GM03348 (cell line): Measurements from ENCODE around the gene HRAS.

Source experiments
- DNase-seq: peaks from one replicate; pipeline ENCODE4 v3.0.0; 2012; ENCODE audit warnings: low spot score

The HRAS gene

DNA sequence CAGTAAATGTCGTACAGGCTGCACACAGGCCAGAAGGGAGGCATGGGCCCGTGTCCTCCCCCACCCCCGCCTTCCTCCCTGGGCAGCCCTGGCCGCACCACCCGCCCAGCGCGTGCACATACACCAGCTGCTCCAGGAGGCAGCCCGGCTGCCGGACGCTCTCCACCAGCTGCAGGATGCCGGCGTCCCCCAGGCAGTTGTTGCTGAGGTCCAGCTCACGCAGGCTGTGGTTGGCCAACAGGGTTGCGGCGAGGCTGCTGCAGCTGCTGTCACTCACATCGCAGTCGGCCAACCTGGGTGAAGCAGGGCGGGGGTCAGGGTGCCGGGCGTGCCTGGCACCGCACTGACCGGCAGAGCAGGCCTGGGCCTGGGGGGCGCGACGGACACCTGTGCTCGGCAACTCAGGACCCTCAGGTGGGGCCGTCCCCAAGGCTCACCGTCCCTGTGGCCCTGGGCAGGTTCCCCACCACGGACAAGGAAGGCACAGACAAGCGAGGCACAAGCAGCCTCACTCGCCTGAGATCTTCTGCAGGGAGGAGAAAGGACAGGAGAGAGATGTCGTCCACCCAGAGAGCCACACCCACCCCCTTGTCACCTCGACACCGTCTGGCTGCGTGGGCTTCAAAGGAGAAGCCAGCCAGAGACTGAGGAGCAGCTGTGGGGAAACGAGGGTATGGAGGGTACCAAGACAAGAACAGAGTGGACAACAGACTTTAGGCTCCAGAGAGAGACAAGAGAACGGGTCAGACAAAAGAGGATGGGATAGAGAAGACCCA is 40.4 kb downstream of the HRAS start:
- DNase-seq: no peak

DNA sequence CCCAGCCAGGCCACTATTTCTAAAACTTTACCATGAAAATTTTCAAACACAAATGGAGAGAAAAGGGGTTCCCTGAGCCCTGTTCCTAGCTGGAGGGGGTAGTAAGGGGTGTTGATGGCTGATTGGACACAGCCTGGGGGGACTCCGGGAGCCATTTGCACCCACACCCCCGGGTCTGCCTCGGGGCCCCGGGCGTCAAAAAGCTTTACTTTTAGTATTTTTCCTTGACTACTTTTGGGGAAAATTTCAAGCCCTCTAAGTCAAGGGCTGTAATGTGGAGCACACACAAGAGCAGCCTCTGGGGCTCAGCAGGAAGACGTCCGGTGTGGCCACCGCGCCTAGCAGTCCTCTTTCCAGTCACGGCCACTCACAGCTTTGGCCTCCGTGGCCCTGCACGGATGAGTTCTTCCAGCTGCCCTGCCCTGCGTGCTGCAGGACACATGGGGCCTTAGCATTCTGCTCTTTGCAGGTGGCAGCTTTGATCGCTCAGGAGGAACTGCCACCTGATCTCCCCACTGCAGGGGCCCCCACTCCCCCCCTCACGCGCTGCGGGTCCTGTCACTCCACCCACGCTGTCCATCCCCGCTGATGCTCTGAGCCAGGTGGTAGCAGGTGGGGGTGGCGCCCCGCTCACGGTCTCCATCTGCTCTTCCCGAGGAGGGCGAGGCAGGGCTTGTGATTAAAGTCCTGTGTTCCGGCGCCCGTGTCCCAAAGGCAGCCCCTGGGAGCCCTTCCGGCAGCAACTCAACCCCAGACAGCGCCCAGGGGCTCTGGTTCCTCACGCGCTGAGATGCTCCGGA is 42.7 kb downstream of the HRAS start:
- DNase-seq: no peak

DNA sequence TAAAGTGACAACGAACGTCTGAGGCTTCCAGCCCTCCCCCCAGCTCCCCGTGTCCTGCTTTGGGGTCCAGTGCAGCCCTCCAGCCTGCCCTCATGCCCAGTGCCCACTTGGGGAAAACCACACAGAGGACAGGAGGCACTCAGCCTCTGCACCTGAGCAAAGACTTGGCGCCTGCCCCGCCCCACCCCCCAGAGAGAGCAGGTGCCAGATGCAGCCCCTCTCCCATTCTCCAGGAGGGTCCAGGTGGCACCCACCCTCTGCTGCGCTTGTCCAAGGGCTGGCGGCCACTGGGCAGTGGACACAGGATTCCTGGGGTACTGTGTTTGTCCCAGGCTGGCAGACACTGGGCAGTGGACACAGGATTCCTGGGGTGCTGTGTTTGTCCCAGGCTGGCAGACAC is 44.0 kb downstream of the HRAS start:
- DNase-seq: no peak

DNA sequence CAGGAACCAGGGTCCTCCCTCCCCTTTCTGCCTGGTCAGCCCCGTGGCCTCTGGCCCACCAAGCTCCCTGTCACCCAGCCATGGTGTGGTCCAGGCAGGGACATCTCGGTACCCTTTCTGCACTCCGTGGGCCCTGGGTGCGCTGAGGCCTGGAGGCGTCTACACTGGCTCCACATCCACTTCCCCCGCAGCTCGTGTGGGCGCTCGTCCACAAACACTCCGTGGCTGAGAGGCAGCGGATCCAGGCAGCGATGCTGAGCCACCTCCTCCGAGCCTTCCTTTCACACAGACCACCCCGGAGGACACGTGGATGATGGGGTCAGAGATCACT is 44.5 kb downstream of the HRAS start:
- no peak for DNase-seq

DNA sequence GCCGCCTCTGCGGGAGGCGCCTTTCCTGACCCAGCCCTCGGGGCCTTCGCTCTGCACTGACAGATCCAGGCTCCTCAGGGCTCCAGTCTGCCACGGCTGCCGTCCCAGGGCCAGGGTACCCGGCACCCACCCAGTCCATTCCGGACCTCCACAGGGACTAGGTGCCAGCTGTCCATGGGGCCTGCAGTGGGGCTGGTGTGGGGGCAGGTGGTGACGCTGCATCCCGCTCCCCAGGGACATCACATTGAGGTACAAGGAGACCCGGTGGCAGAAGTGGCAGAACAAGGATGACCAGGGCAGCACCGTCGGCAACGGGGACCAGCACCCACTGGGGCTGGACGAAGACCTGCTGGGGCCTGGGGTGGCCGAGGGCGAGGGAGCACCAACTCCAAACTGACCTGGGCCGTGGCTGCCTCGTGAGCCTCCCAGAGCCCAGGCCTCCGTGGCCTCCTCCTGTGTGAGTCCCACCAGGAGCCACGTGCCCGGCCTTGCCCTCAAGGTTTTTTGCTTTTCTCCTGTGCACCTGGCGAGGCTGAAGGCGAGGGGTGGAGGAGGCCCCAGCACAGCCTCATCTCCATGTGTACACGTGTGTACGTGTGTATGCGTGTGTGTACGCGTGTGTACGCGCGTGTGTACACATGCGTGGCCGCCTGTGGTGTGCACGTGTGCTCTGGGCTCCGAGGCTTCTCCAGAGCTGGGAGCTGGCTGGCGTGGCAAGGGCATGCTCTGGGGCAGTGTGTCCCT is 45.0 kb downstream of the HRAS start:
- no peak for DNase-seq

DNA sequence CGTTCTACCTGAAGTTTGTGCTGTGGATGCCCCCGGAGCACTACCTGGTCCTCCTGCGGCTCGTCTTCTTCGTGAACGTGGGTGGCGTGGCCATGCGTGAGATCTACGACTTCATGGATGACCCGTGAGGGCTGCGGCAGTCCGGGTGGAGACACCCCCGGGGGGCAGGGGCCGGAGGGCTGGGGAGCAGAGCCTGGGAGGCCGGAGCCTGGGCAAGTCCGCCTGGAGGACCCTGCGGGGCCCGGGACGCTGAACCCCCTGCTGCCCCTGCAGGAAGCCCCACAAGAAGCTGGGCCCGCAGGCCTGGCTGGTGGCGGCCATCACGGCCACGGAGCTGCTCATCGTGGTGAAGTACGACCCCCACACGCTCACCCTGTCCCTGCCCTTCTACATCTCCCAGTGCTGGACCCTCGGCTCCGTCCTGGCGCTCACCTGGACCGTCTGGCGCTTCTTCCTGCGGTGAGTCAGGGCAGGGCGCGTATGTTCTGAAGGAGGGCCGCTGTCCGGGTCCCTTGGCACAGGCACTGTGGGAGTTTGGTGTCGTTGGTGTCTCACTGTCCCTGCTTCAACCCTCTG is 45.7 kb downstream of the HRAS start:
- no peak for DNase-seq

DNA sequence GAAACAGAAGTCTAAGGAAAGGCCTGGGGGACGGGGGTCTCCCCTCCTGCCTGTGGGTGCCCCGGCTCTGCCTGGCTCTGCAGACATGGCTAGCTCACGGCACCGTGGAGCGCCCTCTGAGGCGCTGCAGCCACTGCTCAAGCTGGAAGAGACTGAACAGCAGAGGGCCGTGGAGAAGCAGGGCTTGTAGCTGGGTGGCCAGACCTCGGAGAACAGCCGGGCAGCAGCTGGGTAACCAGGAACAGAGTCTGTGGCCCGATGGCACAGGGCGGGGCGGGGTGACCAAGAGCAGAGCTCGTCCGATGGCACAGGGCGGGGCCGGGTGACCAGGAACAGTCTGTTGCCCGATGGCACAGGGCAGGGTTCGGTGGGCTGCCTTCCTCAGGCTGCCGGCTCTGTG is 46.4 kb downstream of the HRAS start:
- no peak for DNase-seq

DNA sequence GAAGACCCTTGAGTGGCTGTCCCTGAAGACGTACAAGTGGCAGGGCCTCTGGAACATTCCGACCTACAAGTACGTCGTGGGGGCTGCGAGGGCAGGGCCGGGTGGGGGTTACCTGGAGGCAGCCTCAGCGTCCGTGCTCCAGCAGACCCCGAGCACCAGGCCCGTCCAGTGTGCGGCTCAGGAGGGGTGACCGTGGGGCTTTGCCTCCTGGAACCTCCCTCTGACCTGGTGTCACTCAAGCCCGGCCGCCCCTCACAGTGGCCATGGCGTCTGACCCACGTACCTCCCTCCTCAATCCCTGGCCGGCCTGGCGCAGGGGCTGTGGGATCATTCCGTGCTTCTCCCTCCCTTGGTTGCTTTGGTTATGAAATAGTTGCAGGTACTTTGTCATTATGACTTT is 46.8 kb downstream of the HRAS start:
- DNase-seq: no peak

DNA sequence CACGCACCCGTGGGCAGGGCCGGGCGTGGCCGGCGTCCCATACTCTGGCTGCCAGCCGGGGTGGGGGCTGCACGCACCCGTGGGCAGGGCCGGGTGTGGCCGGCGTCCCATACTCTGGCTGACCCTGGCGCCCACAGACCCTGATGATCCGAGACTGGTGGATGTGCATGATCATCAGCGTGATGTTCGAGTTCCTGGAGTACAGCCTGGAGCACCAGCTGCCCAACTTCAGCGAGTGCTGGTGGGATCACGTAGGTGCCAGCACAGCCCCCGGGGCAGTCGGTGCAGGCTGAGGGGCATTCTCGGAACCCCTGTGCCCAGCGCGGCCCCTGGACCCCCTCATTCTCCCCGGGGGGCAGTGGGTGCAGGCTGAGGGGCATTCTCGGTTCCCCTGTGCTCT is 47.3 kb downstream of the HRAS start:
- no peak for DNase-seq

DNA sequence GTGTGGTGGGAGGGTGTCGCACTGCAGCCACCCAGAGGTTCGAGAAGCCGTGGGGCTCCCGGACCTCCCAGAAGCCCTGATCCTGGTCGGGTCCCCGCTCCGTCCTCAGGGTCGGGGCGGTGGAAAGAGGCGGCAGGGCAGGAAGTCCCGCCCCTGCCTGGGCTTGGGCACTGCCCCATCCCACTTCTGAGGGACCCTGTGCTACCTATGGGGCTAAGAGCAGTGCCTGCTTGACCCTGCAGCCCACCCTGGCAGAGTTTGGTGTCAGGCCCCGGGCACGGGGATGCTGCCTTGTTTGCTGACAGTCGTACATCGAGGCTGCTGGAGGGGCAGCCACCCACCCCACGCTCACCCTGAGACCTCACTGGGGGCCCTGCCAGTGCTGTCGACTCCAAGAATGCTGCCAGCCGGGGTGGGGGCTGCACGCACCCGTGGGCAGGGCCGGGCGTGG is 47.8 kb downstream of the HRAS start:
- DNase-seq: no peak

DNA sequence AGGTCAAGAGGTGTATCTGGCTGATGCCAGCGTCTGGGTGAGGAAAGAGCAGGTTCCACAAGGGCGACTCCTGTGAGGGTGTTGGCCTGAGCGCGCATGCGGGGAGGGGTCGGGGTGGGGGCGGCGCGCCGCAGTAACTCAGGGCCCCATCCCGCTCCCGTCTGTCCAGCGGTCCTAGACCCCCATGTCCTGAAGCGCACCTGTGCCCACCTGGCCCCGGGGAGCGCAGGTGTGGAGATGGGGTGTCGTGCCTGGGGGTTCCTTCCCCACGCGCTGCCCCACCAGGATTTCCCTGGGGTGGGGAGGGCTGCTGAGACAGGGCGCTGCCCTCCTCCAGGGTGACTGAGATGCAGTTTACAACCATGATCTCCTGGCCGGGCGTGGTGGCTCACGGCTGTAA is 49.2 kb downstream of the HRAS start:
- no peak for DNase-seq

DNA sequence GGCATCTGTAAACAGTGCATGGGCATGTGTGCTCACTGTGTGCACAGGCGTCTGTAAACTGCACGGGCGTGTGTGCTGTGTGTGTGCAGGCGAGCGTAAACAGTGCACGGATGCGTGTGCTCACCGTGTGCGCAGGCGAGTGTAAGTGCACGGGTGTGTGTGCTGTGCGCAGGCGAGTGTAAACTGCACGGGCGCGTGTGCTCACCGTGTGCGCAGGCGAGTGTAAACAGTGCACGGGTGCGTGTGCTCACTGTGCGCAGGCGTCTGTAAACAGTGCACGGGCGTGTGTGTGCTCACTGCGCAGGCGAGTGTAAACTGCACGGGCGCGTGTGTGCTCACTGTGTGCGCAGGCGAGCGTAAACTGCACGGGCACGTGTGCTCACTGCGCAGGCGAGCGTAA is 50.8 kb downstream of the HRAS start:
- no peak for DNase-seq
